Superior temporal gyrus (tissue), 1 donor: ENCODE measurements around the gene KIF23.
"Not testable (repeated sequence)": the region's sequence is repeated elsewhere in the genome, so short reads cannot be mapped to it uniquely, and the experiment has no call there.

Source experiments
- DNase-seq: peaks from one replicate; pipeline ENCODE4 v3.0.0-alpha.2; 2016; ENCODE audit errors: extremely low spot score

KIF23 gene

DNA sequence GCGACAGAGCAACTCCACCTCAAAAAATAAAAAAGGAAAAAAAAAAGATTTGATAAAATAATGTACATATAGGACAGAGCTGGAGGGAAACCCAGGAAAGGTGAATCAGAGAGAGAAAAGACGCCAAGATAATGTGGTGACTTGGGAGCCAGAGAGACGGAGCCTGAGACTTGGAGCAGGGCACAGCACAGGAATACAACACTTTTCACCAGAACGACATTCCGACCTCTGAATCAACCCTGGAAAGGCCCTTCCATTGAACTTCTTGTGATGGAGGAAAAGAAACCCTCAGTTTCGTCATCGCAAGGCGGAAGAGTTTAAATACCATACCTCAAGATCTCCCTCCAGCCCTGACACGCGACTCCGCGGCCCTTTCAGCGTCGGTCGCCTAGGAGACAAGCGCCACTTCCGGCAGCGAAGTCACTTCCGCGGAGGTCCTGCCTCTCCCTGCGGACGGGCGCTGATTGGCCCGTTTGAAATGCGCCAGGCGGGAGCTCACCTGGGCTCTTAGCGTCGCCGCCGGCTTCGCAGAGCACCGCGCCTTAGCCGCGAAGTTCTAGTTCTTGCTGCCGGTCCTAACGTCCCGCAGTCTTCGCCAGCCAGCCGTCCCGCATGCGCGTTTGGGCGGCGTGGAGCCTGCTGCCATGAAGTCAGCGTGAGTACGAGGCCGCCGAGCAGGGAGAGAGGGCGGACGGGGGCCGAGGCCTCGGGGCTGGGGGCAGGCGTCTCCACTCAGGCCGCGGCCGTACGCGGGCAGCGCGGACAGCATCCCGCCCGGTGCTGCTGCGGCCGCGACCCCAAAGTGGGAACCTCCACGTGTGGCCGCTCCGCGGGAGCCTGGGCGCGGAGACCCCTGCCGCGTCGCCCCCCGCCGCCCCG lies at the start of gene KIF23:
Gene KIF23 (plus strand): TSS at position 528 of the 879 bp plus-strand sequence. CDS start 117 bp downstream, at position 645.
- DNase-seq: peak; percentile 83

DNA sequence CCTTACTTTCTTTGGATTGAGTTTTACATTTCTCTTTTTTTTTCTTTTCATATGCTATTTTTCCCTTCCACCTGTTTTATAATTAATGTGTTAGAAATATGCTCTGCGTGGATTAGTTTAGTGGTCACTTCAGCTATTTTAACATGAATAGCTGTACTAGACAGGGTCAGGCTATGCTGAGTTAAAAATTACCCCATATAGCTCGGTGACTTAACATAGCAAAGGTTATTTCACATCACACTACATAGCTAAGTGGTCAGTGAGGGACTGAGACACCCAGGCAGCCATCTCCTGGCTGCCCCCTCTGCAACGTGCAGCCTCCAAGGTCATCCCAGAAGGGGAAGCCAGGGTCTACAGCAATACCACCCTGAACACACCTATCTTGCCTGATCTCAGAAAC lies 46.9 kb upstream of the KIF23 start:
- no peak for DNase-seq

DNA sequence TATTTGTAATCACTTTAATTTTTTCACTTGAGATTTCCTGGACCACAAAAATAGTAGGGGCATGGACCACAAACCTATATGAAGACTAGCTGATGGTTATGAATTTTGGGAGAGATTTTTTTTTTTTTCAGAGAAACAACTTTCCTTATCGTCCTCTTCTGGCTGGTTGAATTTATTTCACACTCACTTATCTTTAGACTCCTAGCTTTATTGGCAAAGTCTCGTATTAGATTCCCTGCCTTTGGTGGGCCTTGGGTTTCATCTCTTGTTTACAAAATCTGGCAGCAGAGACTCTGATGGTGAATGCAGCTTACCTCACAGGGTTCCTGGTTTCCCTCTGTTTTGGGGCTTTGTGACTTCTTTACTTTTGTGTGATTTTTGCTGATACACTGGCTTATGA lies 44.5 kb upstream of the KIF23 start:
- DNase-seq: no peak

DNA sequence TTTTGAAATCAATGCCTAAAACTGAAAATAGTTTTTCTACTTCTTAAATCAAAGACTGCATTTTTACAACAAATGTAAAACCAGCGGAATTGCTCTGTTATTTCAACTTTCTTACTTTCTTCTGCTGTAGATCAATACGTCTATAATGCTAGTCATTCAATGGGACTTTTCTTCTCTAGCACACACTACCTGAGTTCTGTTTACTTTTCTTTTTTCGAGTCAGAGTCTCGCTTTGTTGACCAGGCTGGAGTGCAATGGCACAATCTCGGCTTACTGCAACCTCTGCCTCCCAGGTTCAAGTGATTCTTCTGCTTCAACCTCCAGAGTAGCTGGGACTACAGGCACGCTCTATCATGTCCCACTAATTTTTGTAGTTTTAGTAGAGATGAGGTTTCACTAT lies 40.7 kb upstream of the KIF23 start:
- no peak for DNase-seq

DNA sequence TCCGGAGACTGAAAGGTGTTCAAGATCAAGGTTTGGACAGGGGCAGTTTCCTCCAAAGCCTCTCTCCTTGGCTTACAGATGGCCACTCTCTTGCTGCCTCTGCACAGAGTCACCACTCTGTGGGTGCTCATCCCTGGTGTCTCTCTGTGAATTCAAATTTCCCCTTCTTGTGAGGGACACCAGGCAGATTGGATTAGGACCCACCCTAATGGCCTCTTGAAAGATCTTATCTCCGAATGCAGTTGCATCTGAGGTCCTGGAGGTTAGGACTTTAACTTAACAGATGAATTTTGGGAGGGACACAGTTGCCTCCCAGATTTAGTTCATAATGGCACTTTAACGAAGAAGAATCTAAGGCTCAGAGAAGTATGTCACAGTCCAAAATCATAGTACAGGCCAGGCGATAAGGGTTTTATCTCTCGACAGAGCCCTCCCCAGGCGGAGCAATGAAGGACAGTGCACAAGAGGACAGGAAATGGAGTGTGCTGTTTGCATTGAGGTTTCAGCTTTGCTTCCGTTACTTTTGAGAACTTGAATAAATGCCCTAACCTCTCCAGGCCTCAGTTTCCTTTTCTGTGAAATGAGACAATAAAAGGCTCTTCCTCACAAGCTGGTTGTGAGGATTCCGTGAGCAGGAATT lies 38.9 kb upstream of the KIF23 start:
- DNase-seq: no peak

DNA sequence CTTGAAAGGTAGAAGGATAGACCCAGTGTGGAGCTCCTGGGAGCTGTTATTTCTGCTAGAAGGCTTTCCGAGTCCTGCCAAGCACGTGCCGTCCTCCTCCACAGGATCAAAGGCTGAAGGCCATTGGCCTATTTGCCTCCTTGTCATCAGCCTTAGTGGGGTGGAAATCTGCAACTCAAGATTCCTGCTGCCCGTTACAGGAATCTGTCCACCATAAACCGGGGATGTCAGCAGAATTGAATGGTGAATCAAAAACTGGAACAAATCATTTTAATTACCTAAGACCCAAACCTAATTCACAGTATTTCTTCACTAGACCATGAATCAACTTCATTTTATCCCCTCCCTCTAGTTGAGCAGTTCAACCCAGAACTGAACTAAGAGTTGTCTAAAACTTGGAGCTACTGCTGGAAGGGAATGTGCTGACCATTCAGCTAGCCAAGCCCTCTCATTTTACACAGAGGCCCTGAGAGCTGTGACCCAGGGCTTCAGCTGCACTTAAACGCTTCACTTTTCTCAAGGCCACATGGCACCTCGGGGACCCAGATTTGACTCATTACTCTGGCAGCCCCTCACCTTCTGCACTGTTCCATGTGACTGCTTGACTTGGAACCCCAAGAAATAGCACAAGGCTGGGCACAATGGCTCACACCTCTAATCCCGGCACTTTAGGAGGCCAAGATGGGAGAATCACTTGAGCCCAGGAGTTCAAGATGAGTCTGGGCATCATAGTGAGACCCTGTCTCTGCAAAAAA lies 36.8 kb upstream of the KIF23 start:
- DNase-seq: no peak

DNA sequence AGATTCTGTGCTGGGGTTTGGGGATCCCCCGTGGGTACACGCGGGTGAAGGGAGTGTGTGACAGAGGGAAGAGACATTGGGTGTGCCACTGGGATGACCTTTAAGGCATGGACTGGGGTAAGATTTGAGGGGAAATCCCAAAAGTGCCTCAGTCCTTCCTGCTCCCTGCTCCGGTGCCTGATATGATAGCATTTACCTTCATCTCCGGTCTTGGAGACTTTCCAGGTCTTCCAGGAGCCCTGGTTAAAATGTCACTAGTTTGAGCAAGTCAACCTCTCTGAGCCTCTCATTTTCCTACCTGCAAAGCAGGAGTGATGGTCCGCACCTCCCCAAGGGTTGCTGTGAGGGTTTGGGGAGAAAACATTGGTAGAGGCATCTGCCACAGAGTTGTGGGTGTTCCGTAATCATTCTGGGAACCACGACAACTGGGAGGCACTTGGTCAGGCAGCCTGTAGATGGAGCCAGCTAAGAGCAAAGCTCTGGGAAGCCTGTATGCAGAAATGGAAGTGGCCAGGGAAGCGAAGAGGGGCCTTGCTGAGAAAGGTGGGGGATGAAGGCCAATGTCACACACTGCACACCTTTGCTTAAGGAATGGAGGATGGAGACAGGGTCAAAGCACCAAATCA lies 33.9 kb upstream of the KIF23 start:
- DNase-seq: no peak

DNA sequence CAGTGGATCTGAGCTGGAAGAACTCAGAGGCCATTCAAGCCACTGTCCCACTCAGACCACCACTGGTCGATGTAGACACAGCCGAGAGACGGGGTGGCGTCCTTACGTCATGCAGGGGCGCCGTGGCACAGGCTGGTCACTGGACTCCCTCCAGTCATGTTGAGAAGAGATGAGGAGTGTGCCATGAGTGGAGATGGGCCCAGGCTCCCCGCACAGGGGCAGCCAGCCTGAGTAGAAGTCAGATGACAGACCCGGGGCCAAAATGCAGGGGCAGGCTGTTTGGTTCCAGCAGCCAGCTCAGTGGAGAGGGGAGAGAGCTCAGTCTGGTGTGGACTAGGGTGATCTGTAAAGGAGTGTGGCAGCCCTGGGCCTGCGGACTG lies 33.4 kb upstream of the KIF23 start:
- no peak for DNase-seq

DNA sequence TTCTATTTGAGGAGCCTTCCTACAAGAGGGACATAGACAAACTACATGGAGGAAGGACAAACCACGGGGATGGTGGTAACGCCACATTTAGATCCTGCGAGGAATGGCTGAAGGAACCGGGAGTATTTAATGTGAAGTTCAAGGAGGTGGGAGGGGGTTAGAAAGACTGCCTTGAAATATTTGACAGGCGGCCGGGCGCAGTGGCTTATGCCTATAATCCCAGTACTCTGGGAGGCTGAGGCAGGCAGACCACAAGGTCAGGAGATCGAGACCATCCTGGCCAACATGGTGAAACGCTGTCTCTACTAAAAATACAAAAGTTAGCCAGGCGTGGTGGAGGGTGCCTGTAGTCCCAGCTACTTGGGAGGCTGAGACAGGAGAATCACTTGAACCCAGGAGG lies 32.0 kb upstream of the KIF23 start:
- not testable (repeated sequence) for DNase-seq

DNA sequence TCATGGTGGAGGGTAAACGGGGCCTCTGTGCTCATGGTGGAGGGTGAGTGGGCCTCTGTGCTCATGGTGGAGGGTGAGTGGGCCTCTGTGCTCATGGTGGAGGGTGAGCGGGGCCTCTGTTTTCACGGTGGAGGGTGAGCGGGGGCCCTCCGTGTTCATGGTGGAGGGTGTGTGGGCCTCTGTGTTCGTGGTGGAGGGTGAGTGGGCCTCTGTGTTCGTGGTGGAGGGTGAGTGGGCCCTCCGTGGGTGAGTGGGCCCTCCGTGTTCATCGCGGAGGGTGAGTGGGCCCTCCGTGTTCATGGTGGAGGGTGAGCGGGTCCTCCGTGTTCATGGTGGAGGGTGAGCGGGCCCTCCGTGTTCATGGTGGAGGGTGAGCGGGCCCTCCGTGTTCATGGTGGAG lies 30.1 kb upstream of the KIF23 start:
- DNase-seq: not testable (repeated sequence)

DNA sequence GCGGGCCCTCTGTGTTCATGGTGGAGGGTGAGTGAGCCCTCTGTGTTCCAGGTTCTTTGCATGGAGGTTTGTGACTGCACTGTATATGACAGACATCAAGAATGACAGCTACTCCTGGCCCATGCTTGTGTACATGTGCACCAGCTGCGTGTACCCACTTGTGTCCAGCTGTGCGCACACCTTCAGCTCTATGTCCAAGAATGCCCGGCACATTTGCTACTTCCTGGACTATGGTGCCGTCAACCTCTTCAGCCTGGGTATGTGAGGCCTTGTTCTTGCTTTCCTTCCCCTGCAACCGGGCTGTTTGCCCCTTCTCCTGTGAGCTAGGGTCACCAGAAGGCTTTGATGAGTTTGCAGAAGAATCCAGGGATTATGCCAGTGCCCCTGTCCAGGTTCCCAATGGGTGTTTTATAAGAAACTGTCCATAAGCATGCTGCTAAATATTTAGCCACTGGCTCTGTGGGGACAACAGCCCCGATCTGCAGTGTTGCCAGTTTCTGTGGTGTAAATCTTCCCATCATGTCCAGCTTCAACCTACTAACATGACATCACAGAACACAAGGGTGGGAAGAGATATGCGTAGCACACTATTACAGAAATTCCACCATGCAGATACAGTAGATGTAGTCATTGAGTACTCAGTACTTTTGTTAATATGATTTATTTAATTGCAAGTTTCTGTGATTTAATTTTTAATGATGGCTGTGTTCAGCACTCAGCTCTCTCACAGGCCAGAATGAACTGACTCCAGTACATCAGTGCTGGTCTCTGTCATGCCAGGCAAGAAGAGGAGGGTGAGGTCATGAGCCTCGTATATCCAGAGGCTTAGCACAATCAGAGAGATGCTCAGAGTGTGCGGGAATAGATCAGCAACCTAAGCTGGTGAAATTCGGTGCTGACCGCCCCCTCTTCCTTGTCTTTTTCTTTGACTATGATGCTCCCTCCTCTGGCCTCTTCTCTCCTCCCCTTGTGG lies 29.2 kb upstream of the KIF23 start:
- DNase-seq: no peak

DNA sequence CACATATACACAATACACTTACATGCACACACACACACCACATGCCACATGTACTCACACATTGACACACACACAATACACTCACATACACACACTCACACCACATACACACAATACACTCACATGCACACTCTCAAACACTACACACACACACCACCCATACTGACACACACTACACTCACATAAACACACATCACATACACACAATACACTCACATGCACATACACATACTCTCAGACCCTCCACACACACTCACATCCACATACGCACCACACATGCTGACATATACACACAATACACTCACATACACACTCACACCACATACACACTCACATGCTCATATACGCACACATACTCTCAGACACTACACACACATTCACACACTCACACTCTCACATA lies 28.3 kb upstream of the KIF23 start:
- DNase-seq: no peak

DNA sequence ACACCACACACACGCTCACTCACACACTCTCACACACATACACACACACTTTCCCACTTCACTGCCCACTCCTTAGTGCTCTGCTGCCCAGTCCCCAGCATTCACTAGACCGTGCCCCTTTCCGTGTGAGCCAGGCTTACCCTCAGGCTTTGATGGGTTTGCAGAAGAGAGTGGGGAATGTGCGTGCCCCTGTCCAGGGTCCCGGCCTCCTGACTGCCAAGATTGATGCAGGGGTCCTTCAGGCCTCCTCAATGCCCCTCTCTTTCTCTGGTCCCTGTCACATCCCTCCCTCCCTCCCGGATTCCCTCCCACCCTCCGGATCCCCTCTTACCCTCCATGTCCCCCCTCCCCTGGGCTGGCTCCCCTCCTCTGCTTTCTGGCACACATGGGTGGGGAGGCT lies 27.9 kb upstream of the KIF23 start:
- DNase-seq: no peak

DNA sequence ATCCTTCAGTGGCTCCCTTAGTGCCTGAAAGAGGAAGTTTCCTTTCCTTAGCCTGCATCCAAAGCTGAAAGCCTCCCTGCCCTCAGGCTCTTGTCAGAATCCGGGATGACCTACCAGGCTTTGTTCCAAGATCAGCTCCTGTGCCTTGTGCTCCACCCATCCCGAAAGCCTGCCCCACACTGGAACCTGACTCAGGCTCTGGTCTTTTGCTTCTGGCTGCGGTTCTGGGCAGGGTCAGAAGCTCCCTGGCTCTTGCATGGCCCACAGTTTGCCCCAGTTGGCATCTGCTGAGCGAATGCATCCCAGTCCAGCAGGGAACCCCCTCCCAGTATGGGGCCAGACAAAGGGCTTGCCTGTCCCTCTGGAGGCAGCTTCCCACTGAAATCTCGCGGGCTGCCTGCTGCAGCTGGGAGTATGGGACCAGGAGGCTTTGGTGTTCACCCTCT lies 25.9 kb upstream of the KIF23 start:
- DNase-seq: peak; percentile 28

DNA sequence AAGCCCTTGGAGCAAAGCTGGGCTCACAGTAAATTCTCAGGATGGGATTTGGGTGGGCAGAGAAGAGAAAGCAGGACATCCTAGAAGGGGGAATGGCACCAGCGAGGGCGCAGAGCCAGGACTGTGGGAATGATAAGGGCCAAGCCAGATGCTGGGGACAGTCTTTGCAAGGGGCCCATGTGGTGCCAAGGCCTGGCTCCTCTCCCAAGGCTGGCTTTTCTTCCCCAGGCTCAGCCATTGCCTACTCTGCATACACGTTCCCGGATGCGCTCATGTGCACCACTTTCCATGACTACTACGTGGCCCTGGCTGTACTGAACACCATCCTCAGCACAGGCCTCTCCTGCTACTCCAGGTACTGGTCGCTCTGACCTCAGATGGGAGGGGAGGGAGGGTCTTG lies 24.7 kb upstream of the KIF23 start:
- DNase-seq: no peak

DNA sequence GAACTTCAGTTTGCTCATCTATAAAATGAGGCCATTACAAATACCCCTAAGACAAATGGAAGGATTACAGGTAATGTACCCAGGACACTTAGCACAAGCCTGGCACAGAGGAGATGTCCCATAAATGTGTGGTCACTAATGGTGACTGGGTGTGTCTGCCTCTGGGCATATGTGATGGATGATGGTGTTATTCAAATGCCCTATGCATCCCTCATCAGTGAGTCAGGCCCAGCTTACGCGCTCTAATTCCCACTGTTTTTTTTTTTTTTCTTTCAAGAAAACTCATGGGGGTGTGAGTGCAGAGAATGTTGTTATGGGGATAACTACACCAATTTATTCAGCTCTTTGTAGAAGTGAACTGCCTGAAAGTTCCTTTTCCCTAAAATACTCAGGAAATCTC lies 23.6 kb upstream of the KIF23 start:
- no peak for DNase-seq

DNA sequence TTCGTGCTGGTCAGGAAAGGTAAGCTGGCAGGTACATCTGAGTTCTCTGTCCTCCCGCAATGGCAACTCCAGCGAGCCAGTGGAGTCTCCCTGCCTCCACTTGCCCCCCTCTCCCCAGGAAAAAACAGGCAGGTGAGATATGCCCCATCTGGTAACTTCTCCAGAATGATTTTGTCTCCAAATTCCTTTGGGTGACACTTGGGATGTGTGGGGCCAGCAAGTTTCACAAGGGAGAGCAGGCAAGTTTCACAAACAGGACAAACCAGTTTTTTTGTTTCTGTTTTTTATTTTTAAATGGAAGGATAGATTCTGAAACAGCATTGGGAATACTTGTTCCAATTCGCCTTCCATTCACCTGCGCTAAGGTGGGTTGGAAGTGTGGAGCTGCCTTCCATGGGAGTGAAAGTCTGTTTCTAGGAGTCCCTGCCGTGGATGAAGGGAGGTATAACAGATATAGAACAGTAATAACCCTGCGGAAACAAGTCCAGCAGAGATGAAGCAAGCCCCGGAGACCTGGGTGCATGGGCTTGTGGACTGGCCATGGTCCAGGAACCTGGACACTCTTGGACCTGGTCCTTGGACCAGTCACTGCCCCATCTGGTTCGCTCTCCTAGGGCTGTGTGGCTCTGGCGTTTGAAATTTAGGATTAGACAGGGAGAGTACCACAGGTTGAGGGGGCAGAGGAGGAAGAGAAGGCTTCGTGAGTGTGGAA lies 22.9 kb upstream of the KIF23 start:
- DNase-seq: no peak

DNA sequence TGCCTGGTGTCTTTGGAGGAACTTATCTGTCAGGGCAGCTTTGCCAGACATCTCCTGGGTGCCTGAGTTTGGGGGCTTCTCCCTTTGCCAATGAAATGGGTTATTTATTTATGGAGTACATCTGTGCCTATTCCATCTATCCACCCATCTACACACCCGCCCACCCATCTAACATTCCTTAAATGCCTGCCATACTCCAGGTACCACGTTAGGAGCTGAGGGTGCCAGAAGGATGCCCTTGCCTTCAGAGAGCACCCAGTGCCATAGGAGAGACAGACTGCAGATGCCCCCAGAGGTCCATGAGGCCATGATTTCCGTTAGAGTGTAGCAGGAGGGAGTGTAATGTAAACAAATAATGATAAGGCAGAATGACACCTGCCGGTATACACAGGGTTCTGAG lies 21.8 kb upstream of the KIF23 start:
- DNase-seq: no peak

DNA sequence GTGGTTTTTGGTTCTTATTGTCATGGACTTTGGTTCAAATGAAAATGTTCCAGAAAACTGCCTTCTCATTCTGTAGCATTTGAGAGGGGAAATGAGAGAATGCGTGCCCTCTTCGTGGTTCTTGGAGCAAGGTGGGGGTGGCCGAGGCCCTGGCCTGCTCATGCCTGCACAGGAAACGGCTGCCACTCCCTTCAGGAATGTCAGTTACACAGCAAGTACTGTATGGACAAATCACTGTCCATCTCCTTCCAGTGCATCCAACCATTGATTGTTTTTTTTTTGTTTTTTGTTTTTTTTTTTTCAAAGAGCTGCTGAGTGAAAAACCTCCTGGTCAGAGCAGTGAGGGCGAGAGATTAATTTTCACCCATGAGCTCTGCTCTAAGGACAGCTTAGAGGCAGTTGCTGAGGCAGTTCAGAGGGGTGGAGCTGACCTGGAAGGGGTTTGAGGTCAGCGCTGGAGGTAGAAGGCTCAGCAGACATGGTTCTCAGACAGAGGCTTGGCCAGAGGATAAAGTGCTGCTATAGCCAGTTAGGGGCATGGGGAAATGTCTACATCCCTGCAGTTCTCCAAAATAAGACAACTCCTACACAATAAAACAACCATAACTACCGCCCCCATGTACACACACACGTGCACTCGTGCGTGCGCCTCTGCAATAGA lies 20.2 kb upstream of the KIF23 start:
- no peak for DNase-seq
